ENCODE results near the gene IWS1.
"Not testable (repeated sequence)": the region's sequence is repeated elsewhere in the genome, so short reads cannot be mapped to it uniquely, and the experiment has no call there.

Gene IWS1

GRCh38 chr2:127527001-127527804 lies 914 bp upstream of the IWS1 start:
- peak in 1 of 2 donors; percentile 15 for DNase-seq

DNA sequence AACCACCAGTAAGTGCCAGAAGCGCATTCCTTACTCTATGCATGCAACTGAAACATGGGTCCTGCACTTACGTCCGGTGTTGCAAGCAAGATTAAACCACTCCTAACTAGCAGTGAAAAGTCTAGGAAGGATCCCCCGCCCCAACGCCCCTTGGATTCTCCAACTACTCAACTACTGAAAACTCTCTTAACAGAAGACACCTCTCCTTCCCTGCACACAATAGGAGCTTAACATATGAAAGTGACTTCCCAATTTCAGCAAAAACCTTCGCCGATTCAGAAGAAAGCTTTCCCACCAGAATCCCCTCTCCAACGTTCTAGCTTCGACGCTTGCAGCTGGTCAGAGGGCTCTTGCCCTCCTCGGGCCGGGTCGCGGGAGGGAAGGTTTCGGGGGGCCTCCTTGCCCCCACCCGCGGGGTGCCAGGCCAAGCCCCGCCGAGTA lies 578 bp downstream of the IWS1 start:
- DNase-seq = no peak

DNA sequence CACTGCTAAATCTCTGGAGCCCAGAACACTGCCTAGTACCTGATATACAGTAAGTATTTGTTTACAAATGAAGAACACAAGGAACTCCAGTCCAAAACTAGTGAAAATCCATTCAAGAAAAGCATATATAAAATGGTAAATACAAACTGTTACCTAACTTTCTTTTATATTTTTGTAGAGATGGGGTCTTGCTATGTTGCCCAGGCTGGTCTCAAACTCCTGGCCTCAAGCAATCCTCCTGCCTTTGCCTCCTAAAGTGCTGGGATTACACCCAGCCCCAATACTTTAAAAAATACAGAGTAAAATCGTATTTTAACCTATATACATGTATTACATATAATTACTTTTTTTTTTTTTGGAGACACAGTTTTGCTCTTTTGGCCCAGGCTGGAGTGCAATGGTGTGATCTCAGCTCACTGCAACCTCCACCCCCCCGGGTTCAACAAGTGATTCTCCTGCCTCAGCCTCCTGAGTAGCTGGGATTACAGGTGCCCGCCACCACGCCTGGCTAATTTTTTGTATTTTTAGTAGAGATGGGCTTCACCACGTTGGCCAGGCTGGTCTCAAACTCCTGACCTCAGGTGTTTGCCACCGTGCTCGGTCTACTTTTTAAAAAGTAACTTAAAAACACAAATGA lies 2.0 kb downstream of the IWS1 start:
- DNase-seq = not testable (repeated sequence)

- no peak for DNase-seq
Observed at GRCh38 chr2:127523269-127523939, 2.9 kb downstream of the IWS1 start.

DNA sequence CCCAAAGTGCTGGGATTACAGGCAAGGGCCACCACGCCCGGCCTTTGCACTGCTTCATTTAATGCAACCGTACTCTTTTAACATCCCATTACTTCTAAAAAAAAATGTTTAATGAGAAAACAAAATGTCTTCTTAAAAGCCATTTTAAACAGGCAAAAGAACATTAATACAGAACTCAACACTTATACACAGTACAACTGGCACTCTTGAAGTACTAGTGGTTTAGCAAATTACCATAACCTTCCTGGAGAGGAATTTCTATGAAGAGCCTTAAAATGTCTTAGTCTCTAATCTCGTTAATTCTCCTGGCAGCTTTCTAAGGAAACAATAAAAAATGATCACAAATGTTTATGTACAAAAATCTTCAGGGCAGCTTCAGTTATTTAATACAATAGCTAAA lies 5.9 kb downstream of the IWS1 start:
- DNase-seq = no peak

DNA sequence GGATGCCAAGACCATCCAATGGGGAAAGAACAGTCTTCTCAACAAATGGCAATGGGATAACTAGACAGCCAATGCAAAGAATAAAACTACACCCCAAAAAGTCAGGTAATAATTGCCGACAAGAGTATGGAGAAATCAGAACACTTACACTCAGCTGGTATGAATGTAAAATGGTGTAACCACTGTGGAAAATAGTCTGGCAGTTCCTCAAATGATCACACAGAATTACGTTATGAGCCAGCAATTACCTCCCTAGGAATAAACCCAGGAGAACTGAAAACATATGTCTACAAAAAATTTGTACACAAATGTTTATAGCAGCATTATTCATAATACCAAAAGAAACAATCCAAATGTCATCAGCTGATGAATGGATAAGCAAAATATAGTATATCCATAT lies 8.8 kb downstream of the IWS1 start:
- DNase-seq = no peak

- no peak for DNase-seq
Observed at GRCh38 chr2:127516041-127516762, 10.1 kb downstream of the IWS1 start.

GRCh38 chr2:127515383-127515915 lies 10.8 kb downstream of the IWS1 start:
- DNase-seq = no peak

GRCh38 chr2:127514485-127514884 lies 11.8 kb downstream of the IWS1 start:
- no peak for DNase-seq

DNA sequence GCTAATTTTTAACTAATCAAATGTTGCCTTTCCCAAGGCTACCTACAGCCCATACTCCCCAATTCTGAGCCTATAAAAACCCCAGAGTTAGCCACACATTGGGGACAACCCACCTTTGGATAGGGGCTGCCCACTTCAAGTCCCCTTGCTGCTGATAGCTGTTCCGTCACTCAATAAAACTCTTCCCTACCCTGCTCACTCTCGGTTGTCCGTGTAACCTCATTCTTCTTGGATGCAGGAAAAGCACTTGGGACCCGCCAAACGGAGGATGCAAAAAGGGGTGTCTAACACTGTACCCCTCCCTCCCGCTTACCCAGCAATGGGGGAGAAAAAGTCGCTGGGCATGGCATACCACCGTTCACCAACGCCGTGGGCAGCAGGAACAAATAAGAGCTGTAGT lies 12.2 kb downstream of the IWS1 start:
- DNase-seq = no peak

DNA sequence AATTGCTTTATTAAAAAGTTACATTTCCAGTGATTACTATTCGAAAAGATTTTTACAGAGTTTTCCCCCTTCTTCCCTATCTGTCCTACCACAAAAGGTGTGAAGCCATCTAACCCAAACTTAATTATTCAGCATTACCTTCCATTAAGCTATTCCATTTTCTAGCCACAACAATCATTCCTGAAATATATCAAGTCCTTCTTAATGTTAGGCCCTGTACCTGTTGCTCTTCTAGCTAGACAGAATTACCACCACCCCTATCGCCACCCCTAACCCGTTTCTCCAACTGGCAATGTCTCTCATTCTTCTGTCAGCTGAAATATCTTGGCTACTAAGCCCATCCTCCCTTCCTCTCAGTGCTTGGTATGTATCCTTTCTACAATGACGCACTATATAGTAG lies 13.9 kb downstream of the IWS1 start:
- DNase-seq = no peak

GRCh38 chr2:127511917-127512316 lies 14.4 kb downstream of the IWS1 start:
- no peak for DNase-seq

- no peak for DNase-seq
Observed at GRCh38 chr2:127511090-127511695, 15.1 kb downstream of the IWS1 start.

DNA sequence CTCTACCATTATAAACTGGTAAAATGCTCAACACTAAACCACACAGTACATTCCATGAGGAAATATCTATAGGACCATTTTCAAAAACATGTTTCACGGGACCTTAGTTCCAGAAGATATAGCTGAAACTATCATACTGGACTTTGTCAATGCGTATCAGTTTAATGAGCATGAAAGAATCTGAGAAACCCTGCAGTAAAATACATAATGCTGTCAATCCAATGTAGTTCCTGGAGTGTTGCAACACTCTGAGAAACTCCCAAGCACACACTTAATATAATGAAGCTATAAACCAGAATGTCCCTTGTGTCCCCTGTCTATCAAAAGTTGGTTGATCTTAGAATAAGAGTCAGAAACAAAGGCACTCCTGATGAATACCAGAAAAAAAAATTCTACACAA lies 16.2 kb downstream of the IWS1 start:
- DNase-seq = no peak

GRCh38 chr2:127508631-127509034 lies 17.7 kb downstream of the IWS1 start:
- DNase-seq = no peak

DNA sequence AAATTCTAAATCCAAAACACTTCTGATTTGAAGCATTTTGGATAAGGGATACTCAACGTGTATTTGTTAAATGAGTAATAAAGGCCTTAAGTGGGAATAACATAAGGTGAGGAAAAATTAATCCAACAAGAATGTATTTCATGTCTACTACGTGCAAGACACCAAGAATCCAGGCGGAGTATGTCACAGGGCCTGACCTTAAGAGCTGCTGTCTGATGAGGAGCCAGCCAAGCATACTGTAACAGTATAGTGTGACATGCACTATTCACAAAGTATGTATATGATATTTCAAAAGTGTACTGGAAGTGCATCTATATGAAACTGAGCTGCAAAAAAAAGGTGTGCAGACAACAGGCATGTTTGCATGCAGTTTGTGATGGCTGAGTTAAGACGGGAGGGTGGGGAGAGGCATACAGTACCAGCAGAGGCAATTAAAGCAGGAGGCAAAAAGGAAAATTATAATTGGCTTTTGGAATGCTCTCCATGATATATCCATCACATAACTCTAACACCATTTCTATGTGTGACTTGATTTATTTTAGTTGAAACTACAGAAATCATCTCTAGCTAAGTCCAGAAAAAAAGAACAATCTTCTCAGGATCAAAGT lies 18.2 kb downstream of the IWS1 start:
- DNase-seq = no peak

GRCh38 chr2:127506510-127506909 lies 19.8 kb downstream of the IWS1 start:
- DNase-seq = no peak

GRCh38 chr2:127504552-127505430 lies 21.5 kb downstream of the IWS1 start:
- no peak for DNase-seq

GRCh38 chr2:127503491-127503890 lies 22.8 kb downstream of the IWS1 start:
- DNase-seq = no peak

GRCh38 chr2:127498386-127498785 lies 27.9 kb downstream of the IWS1 start:
- no peak for DNase-seq

- DNase-seq = no peak
Observed at GRCh38 chr2:127490283-127490682, 36.0 kb downstream of the IWS1 start.
